Neural cell (in vitro differentiated cells): ENCODE results near the gene DNM3. TPM values are rescaled to one million over a fixed set of nuclear protein-coding genes. Genes with fewer than 3 reads are reported as not detected.

ENCODE experiments used
- H2AFZ ChIP-seq: fragments of 200-600, 300-800 bp; sonication (generic), shearing (Covaris generic); 2 replicates; pipeline ENCODE4 v1.6.0; 2014; ENCODE audit warnings: low read depth, mild to moderate bottlenecking, antibody characterized with exemption, low read length, moderate library complexity
- H3F3A ChIP-seq: fragments of 200-600 bp; shearing (Covaris generic); 2 replicates; pipeline ENCODE4 v1.6.1; 2016; ENCODE audit warnings: mild to moderate bottlenecking, moderate library complexity, mixed read lengths, antibody characterized with exemption, low read length; ENCODE audit not compliant: insufficient read depth, poor library complexity, severe bottlenecking
- H3K27ac ChIP-seq: fragments of 200-600, 300-800 bp; sonication (generic), shearing (Covaris generic); 2 replicates; pipeline ENCODE4 v1.5.1; 2014; ENCODE audit warnings: mild to moderate bottlenecking, low read length, moderate library complexity
- H3K27me3 ChIP-seq: fragments of 300-800, 200-600 bp; sonication (generic), shearing (Covaris generic); 2 replicates; pipeline ENCODE4 v1.6.0; 2014; ENCODE audit warnings: mild to moderate bottlenecking, low read depth, low read length, moderate library complexity; ENCODE audit not compliant: insufficient read depth
- H3K36me3 ChIP-seq: fragments of 300-800, 200-600 bp; sonication (generic), shearing (Covaris generic); 2 replicates; pipeline ENCODE4 v1.5.1; 2014; ENCODE audit warnings: mild to moderate bottlenecking, antibody characterized with exemption, low read length, moderate library complexity; ENCODE audit not compliant: insufficient read depth
- H3K4me2 ChIP-seq: fragments of 300-800, 200-600 bp; sonication (generic), shearing (Covaris generic); 2 replicates; pipeline ENCODE4 v1.6.0; 2014; ENCODE audit warnings: mild to moderate bottlenecking, low read length
- H3K4me3 ChIP-seq: fragments of 300-800, 200-600 bp; sonication (generic), shearing (Covaris generic); 2 replicates; pipeline ENCODE4 v1.5.1; 2014; ENCODE audit warnings: mild to moderate bottlenecking, low read length, moderate library complexity
- H3K79me2 ChIP-seq: fragments of 200-600 bp; shearing (Covaris generic); replicated peaks from 2 replicates; pipeline ENCODE4 v1.6.0; 2014; ENCODE audit warnings: mild to moderate bottlenecking, low read length, moderate library complexity; ENCODE audit not compliant: insufficient read depth
- H3K9ac ChIP-seq: fragments of 300-800, 200-600 bp; sonication (generic), shearing (Covaris generic); 2 replicates; pipeline ENCODE4 v1.6.1; 2016; ENCODE audit warnings: mild to moderate bottlenecking, low read length, mixed read lengths
- H3K9me2 ChIP-seq: fragments of 200-600 bp; shearing (Covaris generic); 2 replicates; pipeline ENCODE4 v1.6.1; 2016; ENCODE audit warnings: mild to moderate bottlenecking, low read length, mixed read lengths; ENCODE audit not compliant: insufficient read depth
- H3K9me3 ChIP-seq: fragments of 200-600, 300-800 bp; sonication (generic), shearing (Covaris generic); 2 replicates; pipeline ENCODE4 v1.6.1; 2016; ENCODE audit warnings: mild to moderate bottlenecking, mixed run types, low read length, moderate library complexity, mixed read lengths
- H4K20me1 ChIP-seq: fragments of 200-600 bp; shearing (Covaris generic); 2 replicates; pipeline ENCODE4 v1.6.1; 2016; ENCODE audit warnings: mild to moderate bottlenecking, mixed run types; ENCODE audit not compliant: insufficient read depth
- EP300 ChIP-seq: fragments of 450-650 bp; conservative IDR thresholded peaks from 2 replicates; pipeline ENCODE4 v1.6.1; 2014; ENCODE audit warnings: antibody characterized with exemption, mild to moderate bottlenecking, moderate library complexity; ENCODE audit not compliant: poor library complexity, severe bottlenecking
- EZH2 ChIP-seq: fragments of 200-600, 300-800 bp; shearing (Covaris generic), sonication (generic); IDR thresholded peaks from 2 replicates; pipeline ENCODE4 v1.6.1; 2014; ENCODE audit warnings: antibody characterized with exemption, low read length, borderline replicate concordance, mild to moderate bottlenecking; ENCODE audit not compliant: insufficient read depth, poor library complexity, severe bottlenecking
- MXI1 ChIP-seq: fragments of 450-650 bp; conservative IDR thresholded peaks from 2 replicates; pipeline ENCODE4 v1.6.1; 2014; ENCODE audit warnings: antibody characterized with exemption, mild to moderate bottlenecking; ENCODE audit not compliant: poor library complexity, severe bottlenecking
- POLR2AphosphoS5 ChIP-seq: IDR thresholded peaks from 2 replicates; pipeline ENCODE4 v1.6.1; 2012
- RAD21 ChIP-seq: fragments of 450-650 bp; conservative IDR thresholded peaks from 2 replicates; pipeline ENCODE4 v1.6.1; 2014; ENCODE audit warnings: antibody characterized with exemption, mild to moderate bottlenecking, moderate library complexity
- SMC3 ChIP-seq: fragments of 450-650 bp; conservative IDR thresholded peaks from 2 replicates; pipeline ENCODE4 v1.6.1; 2014; ENCODE audit warnings: antibody characterized with exemption, mild to moderate bottlenecking, moderate library complexity; ENCODE audit not compliant: poor library complexity
- TAF1 ChIP-seq: IDR thresholded peaks from 2 replicates; pipeline ENCODE4 v1.6.1; 2012; ENCODE audit warnings: low read depth
- polyA plus RNA-seq: library from polyadenylated mRNA; depleted of rRNA; stranded (reverse); fragments of >200 nt; gene quantifications from 2 replicates; pipeline ENCODE4 v1.2.3, GENCODE V29; 2014
- TF ChIP-seq, protein P1 (sequence below): IDR thresholded peaks from 2 replicates; pipeline ENCODE4 v1.6.1; 2012; ENCODE audit warnings: borderline replicate concordance
- TF ChIP-seq, protein P2 (sequence below): fragments of 450-650 bp; IDR thresholded peaks from 2 replicates; pipeline ENCODE4 v1.5.1; 2014; ENCODE audit warnings: antibody characterized with exemption, mild to moderate bottlenecking, moderate library complexity; ENCODE audit not compliant: poor library complexity, severe bottlenecking

The DNM3 gene
- polyA plus RNA-seq, 1 donor from 2014 or later, result 37.1 TPM

DNA sequence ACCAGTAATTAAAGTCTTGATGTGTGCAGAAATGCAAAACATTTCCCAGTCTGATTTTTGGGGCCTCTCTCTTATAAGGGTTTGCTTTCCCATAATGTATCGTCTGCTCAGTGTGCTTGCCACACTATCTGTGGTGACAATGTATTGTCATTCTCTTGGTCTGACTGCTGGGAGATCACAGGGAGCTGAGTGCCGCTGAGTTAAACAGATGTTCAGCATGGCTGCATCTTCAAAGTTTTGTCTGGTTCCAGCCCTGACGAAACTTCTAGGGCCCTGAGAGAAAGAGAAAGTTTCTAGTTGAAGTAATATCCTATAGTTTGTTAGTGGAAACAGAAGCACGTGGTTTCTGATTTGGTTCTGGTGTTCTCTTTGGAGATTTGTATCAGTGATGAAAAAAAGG, 42.6 kb downstream of the DNM3 start:
- Histone ChIP-seq H3K9me3 (no peaks in the 10 kb centered on the region), H3K36me3 (no peaks in the 10 kb centered on the region), H3K27me3 (no peaks in the 10 kb centered on the region), H4K20me1 (no peaks in the 10 kb centered on the region), H3K4me2 (no peak overlapping the region), H3K27ac (no peak overlapping the region), H2AFZ (no peak overlapping the region), H3F3A (no peaks in the 10 kb centered on the region), H3K9me2 (no peaks in the 10 kb centered on the region), H3K79me2 (no peaks in the 10 kb centered on the region), H3K9ac (no peak overlapping the region), H3K4me3 (no peak overlapping the region)
- TF ChIP-seq RAD21 (no peak), SMC3 (no peak), EZH2 (no peak), MXI1 (no peak), TAF1 (no peak), EP300 (no peak), POLR2AphosphoS5 (no peak)
- TF ChIP-seq, protein P1, sequence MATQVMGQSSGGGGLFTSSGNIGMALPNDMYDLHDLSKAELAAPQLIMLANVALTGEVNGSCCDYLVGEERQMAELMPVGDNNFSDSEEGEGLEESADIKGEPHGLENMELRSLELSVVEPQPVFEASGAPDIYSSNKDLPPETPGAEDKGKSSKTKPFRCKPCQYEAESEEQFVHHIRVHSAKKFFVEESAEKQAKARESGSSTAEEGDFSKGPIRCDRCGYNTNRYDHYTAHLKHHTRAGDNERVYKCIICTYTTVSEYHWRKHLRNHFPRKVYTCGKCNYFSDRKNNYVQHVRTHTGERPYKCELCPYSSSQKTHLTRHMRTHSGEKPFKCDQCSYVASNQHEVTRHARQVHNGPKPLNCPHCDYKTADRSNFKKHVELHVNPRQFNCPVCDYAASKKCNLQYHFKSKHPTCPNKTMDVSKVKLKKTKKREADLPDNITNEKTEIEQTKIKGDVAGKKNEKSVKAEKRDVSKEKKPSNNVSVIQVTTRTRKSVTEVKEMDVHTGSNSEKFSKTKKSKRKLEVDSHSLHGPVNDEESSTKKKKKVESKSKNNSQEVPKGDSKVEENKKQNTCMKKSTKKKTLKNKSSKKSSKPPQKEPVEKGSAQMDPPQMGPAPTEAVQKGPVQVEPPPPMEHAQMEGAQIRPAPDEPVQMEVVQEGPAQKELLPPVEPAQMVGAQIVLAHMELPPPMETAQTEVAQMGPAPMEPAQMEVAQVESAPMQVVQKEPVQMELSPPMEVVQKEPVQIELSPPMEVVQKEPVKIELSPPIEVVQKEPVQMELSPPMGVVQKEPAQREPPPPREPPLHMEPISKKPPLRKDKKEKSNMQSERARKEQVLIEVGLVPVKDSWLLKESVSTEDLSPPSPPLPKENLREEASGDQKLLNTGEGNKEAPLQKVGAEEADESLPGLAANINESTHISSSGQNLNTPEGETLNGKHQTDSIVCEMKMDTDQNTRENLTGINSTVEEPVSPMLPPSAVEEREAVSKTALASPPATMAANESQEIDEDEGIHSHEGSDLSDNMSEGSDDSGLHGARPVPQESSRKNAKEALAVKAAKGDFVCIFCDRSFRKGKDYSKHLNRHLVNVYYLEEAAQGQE, result no peak
- TF ChIP-seq, protein P2, sequence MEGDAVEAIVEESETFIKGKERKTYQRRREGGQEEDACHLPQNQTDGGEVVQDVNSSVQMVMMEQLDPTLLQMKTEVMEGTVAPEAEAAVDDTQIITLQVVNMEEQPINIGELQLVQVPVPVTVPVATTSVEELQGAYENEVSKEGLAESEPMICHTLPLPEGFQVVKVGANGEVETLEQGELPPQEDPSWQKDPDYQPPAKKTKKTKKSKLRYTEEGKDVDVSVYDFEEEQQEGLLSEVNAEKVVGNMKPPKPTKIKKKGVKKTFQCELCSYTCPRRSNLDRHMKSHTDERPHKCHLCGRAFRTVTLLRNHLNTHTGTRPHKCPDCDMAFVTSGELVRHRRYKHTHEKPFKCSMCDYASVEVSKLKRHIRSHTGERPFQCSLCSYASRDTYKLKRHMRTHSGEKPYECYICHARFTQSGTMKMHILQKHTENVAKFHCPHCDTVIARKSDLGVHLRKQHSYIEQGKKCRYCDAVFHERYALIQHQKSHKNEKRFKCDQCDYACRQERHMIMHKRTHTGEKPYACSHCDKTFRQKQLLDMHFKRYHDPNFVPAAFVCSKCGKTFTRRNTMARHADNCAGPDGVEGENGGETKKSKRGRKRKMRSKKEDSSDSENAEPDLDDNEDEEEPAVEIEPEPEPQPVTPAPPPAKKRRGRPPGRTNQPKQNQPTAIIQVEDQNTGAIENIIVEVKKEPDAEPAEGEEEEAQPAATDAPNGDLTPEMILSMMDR, result no peak

DNA sequence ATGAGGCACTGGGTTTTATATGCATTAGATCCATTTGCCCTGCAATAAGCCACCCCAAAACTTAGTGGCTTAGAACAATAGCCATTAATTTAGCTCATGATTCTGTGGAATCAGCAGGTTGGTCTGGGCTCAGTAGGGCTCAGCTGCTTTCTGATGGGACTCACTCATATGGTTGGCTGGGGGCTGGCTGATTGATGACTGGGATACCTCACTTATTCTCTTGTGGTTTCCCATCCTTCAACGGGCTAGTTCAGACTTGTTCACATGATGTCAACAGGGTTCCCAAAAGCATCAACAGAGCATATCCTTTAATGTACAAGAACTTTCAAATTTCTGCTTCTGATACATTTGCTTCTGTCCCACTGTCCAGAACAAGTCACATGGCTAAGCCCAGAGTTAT, 43.2 kb downstream of the DNM3 start:
- Histone ChIP-seq H3K9ac (no peak overlapping the region), H2AFZ (no peak overlapping the region), H3K27me3 (no peaks in the 10 kb centered on the region), H3K36me3 (no peaks in the 10 kb centered on the region), H4K20me1 (no peaks in the 10 kb centered on the region), H3K79me2 (no peaks in the 10 kb centered on the region), H3K9me2 (no peaks in the 10 kb centered on the region), H3K27ac (no peak overlapping the region), H3K4me2 (no peak overlapping the region), H3K4me3 (no peak overlapping the region), H3K9me3 (no peaks in the 10 kb centered on the region), H3F3A (no peaks in the 10 kb centered on the region)
- TF ChIP-seq EZH2 (no peak), POLR2AphosphoS5 (no peak)

DNA sequence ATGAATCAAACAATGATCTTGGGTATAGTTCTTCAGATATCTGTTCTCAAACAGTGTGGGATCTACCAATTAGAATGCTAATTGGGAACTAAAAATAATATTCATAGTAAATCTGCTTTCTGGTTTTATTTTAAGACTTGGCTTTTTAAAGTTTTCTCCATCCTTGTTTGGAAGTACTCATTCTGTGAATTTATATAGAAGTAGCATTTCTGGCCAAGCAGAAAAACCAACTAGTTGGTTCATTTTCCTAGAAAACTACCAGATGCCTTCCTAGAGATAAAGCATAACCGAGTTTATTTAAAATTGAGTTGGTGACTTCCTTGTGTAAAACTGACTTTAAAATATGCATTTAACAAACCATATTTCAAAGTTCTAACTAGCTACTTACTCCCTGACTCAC, 48.8 kb downstream of the DNM3 start:
- H3K9me3 ChIP-seq, result no peaks in the 10 kb centered on the region
- H3K9ac ChIP-seq, result no peak overlapping the region
- no peak overlapping the region for H2AFZ ChIP-seq
- no peaks in the 10 kb centered on the region for H3F3A ChIP-seq
- H3K4me2 ChIP-seq, result no peak overlapping the region
- H4K20me1 ChIP-seq, result no peaks in the 10 kb centered on the region
- no peaks in the 10 kb centered on the region for H3K79me2 ChIP-seq
- H3K9me2 ChIP-seq, result no peaks in the 10 kb centered on the region
- H3K27me3 ChIP-seq, result no peaks in the 10 kb centered on the region
- no peaks in the 10 kb centered on the region for H3K36me3 ChIP-seq
- H3K27ac ChIP-seq, result no peak overlapping the region
- no peak overlapping the region for H3K4me3 ChIP-seq
- TF ChIP-seq POLR2AphosphoS5, result no peak
- TF ChIP-seq EZH2, result no peak
- TF ChIP-seq, protein P2, result no peak
- TF ChIP-seq, protein P1, result no peak
- no peak for TF ChIP-seq RAD21
- no peak for TF ChIP-seq SMC3
- no peak for TF ChIP-seq MXI1
- no peak for TF ChIP-seq TAF1
- TF ChIP-seq EP300, result no peak
